ENCODE data around the gene UBE2V1. TPM values are rescaled to one million over a fixed set of nuclear protein-coding genes. Genes with fewer than 3 reads are reported as not detected.

The UBE2V1 gene
- total and polyA plus RNA-seq, 2 donors (not counting 1 experiment from before 2014, with no cell fraction given): 69.2 to 158 TPM

GRCh38 chr20:50111829-50112495 lies 988 bp downstream of the UBE2V1 start:
- Histone ChIP-seq H4K20me1 (ENCODE audit: control insufficient read depth, insufficient read depth, low read length, poor library complexity, severe bottlenecking) (peaks cover 58% of the 10 kb centered on the region), H3K79me2 (ENCODE audit: control insufficient read depth, insufficient read depth, low read length) (peaks cover 86% of the 10 kb centered on the region), H3K27me3 (replicated peaks in 1 of 4; ENCODE audit: control extremely low read depth in 1 of 4, control insufficient read depth in 3 of 4, insufficient read depth in 4 of 4, low read length in 3 of 4) (no peaks in the 10 kb centered on the region), H3K4me2 (replicated peaks; ENCODE audit: low read depth, low read length, poor library complexity, severe bottlenecking) (peak overlapping the region; percentile 80), H3K9me3 (ENCODE audit: control extremely low read depth in 1 of 3, control insufficient read depth in 2 of 3, insufficient read depth in 1 of 3, low read length in 2 of 3) (no peaks in the 10 kb centered on the region), H3K36me3 (replicated peaks in 1 of 2; ENCODE audit: control extremely low read depth in 1 of 2, control insufficient read depth in 1 of 2, extremely low read depth in 1 of 2, insufficient read depth in 2 of 2, low read length in 1 of 2) (peaks cover 0 to 14% of the 10 kb centered on the region in 2 experiments), H2AFZ (ENCODE audit: insufficient read depth, low read depth, low read length, poor library complexity, severe bottlenecking) (peak overlapping the region; percentile 87), H3K4me3 (ENCODE audit: control extremely low read depth in 1 of 5, extremely low read depth in 1 of 5, insufficient read depth in 1 of 5, low read depth in 2 of 5, low read length in 4 of 5) (peak overlapping the region; percentile 50 to 97 (median 74)), H3K9ac (ENCODE audit: low read length) (peak overlapping the region; percentile 91), H3K27ac (ENCODE audit: low read length in 2 of 2) (peak overlapping the region; percentile 79 to 91), H3K4me1 (ENCODE audit: control insufficient read depth in 2 of 2, insufficient read depth in 2 of 2, low read length in 2 of 2) (peaks cover 71 to 74% of the 10 kb centered on the region in 2 donors)
- ATAC-seq (ENCODE audit: low read depth) (no peak), DNase-seq (no peak)
- no peaks in the 10 kb centered on the region for H3K9me3 Mint-ChIP-seq (ENCODE audit: insufficient read depth)
- peaks cover 86% of the 10 kb centered on the region for H3K4me1 Mint-ChIP-seq
- TF ChIP-seq CTCF (IDR thresholded peaks at IDR 0.05) (no peak), EZH2 (IDR thresholded peaks at IDR 0.05; ENCODE audit: borderline replicate concordance, insufficient read depth, low read depth, low read length, poor library complexity, severe bottlenecking) (no peak)
- POLR2A ChIA-PET: no interaction called here
- 11% methylated on average over 9 of the region's 9 CpGs for WGBS (ENCODE audit: insufficient coverage)
- intact Hi-C loops (cut with micrococcal nuclease): loop anchor here (1.0 to 2.0 kb wide), 5 partner anchors 57 to 1065 kb away; partner anchors contain the start of genes CSE1L, PTPN1 and SPATA2
- peak overlapping the region; percentile 88 for H3K4me3 Mint-ChIP-seq
- H3K27me3 Mint-ChIP-seq: no peaks in the 10 kb centered on the region
- peak overlapping the region; percentile 90 for H3K27ac Mint-ChIP-seq
- CTCF ChIA-PET: interaction anchor here (1.3 to 20.7 kb wide), 5 partner anchors 9 to 58 kb away, joined by 3 to 297 read pairs (median 5); no protein-coding TSS in a partner anchor
